H1 (cell line): ENCODE results near the gene STX11. TPM values are rescaled to one million over a fixed set of nuclear protein-coding genes. Genes with fewer than 3 reads are reported as not detected.

ENCODE experiments used
- CEBPB ChIP-seq: IDR thresholded peaks from 2 replicates; pipeline ENCODE4 v1.6.1; 2012; ENCODE audit warnings: low read depth, low read length
- EGR1 ChIP-seq: IDR thresholded peaks from 2 replicates; pipeline ENCODE4 v1.6.1; 2011; ENCODE audit warnings: low read depth, low read length, borderline replicate concordance
- FOSL1 ChIP-seq: IDR thresholded peaks from 2 replicates; pipeline ENCODE4 v1.6.1; 2011; ENCODE audit warnings: mild to moderate bottlenecking, low read depth, low read length, moderate library complexity; ENCODE audit not compliant: insufficient read depth
- NRF1 ChIP-seq: IDR thresholded peaks from 2 replicates; pipeline ENCODE4 v1.6.1; 2011; ENCODE audit warnings: mild to moderate bottlenecking, low read depth, low read length, improper control_type of control experiment
- SIRT6 ChIP-seq: IDR thresholded peaks from one replicate; pipeline ENCODE4 v1.7.1; 2012; ENCODE audit warnings: low read length, inconsistent platforms
- TBP ChIP-seq: IDR thresholded peaks from 2 replicates; pipeline ENCODE4 v1.6.1; 2011; ENCODE audit warnings: low read depth, low read length, improper control_type of control experiment
- TEAD4 ChIP-seq: IDR thresholded peaks from 2 replicates; pipeline ENCODE4 v1.6.1; 2012; ENCODE audit warnings: low read depth, low read length, inconsistent platforms, mixed read lengths
- polyA plus RNA-seq, 7 experiments: library from polyadenylated mRNA; depleted of rRNA in 3 of 7; stranded (reverse) in 5 of 7; unstranded in 2 of 7; fragments of >200 nt in 5 of 7; fragments of 200-250 nt in 2 of 7; gene quantifications; 1 replicate in 5 of 7; 2 replicates in 1 of 7; 4 replicates in 1 of 7; pipeline versions ENCODE4 v1.2.1 to v1.2.3, GENCODE V29; 2011 to 2013; ENCODE audit warnings: missing spikeins in 2 of 7, mixed read lengths in 2 of 7
- total RNA-seq: library from RNA; stranded (reverse); fragmentation: NEBNext Ultra II Directional; extraction: Animal tissue kit (Norgen Biotek cat#: 25700); gene quantifications from 2 replicates; pipeline ENCODE4 v1.2.1, GENCODE V29; 2021
- TF ChIP-seq, protein P1 (sequence below): IDR thresholded peaks from 2 replicates; pipeline ENCODE4 v1.6.1; 2012; ENCODE audit warnings: inconsistent platforms
- TF ChIP-seq, protein P2 (sequence below): IDR thresholded peaks from 2 replicates; pipeline ENCODE4 v1.6.1; 2012; ENCODE audit warnings: low read length, inconsistent platforms

Gene STX11
- total and polyA plus RNA-seq, 2 of the 8 experiments (the other 6 are each of a cell fraction or from before 2014, with no cell fraction given): 0.15 to 0.34 TPM

DNA sequence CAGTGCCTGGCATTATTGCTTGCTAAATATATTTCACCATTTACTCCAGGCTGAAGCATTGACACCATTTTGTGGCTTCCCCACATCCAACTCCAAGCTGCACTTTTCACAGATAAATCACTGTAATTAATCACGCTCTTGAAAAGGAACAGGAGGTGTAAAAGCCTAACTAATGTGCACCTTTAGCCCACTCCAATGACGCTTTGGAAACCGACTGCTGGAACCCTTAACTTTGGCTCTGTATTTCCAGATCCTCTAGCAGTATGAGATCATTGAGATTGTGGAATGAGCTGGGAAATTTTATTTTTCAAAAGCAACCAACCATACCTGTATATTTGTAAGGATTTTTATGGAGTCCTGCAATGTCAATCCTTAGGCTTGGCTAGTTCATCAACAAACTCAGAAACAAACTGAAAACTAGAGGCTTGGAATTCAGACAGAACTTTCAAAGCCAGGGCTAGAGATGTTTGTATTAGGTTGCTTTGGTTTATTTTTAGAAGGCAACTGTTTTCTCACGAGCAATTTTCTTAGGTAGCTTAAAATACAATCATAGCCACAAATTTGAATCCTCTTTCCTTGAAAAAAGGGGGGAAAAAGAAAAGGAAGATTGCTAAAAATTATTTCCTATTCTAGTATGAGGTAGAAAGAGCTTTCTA is 82.0 kb downstream of the STX11 start (continued):
- TF ChIP-seq, protein P1, sequence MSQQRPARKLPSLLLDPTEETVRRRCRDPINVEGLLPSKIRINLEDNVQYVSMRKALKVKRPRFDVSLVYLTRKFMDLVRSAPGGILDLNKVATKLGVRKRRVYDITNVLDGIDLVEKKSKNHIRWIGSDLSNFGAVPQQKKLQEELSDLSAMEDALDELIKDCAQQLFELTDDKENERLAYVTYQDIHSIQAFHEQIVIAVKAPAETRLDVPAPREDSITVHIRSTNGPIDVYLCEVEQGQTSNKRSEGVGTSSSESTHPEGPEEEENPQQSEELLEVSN: no peak
- TF ChIP-seq NRF1 (no peak), SIRT6 (no peak), FOSL1 (no peak), EGR1 (no peak), TBP (no peak), TEAD4 (no peak), CEBPB (no peak)
- TF ChIP-seq, protein P2, sequence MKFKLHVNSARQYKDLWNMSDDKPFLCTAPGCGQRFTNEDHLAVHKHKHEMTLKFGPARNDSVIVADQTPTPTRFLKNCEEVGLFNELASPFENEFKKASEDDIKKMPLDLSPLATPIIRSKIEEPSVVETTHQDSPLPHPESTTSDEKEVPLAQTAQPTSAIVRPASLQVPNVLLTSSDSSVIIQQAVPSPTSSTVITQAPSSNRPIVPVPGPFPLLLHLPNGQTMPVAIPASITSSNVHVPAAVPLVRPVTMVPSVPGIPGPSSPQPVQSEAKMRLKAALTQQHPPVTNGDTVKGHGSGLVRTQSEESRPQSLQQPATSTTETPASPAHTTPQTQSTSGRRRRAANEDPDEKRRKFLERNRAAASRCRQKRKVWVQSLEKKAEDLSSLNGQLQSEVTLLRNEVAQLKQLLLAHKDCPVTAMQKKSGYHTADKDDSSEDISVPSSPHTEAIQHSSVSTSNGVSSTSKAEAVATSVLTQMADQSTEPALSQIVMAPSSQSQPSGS: no peak
